ENCODE results near the gene ACBD3. TPM values are rescaled to one million over a fixed set of nuclear protein-coding genes. Genes with fewer than 3 reads are reported as not detected.
A peak's percentile ranks its signal among the peaks of the same experiment; 100 is the strongest.

The ACBD3 gene
- total RNA-seq (2014; rRNA removed; shearing (Covaris generic)) = 41.6 and 48.8 TPM in 2 replicates

GRCh38 chr1:226186124-226187018, at the start of gene ACBD3:
Gene ACBD3, minus strand, starts transcription at chr1:226186741. Its CDS starts 66 bp downstream, at chr1:226186675.
- Histone ChIP-seq H3K4me3 (peak within 1 kb of the TSS; percentile 97), H3K36me3 (peaks cover 20% of the 10 kb centered on the region), H3K4me1 (peaks cover 4% of the 10 kb centered on the region), H3K27ac (peak within 1 kb of the TSS; percentile 74), H3K27me3 (no peaks in the 10 kb centered on the region), H3K9me3 (replicated peaks) (no peaks in the 10 kb centered on the region)
- peak; percentile 94 to 95 for DNase-seq

GRCh38 chr1:226233806-226234205, 47.3 kb upstream of the ACBD3 start:
- Histone ChIP-seq H3K27ac (no peak overlapping the region), H3K4me3 (no peak overlapping the region), H3K36me3 (peaks cover 53% of the 10 kb centered on the region), H3K4me1 (no peaks in the 10 kb centered on the region), H3K27me3 (no peaks in the 10 kb centered on the region), H3K9me3 (replicated peaks) (no peaks in the 10 kb centered on the region)
- no peak for DNase-seq

- Histone ChIP-seq H3K4me3 (no peak overlapping the region), H3K27ac (no peak overlapping the region), H3K27me3 (no peaks in the 10 kb centered on the region)
Measured at GRCh38 chr1:226233293-226233692, 46.8 kb upstream of the ACBD3 start.

GRCh38 chr1:226226601-226227000, 40.1 kb upstream of the ACBD3 start:
- Histone ChIP-seq H3K27me3 (no peaks in the 10 kb centered on the region), H3K4me1 (no peaks in the 10 kb centered on the region), H3K36me3 (peaks cover 20% of the 10 kb centered on the region), H3K27ac (no peak overlapping the region), H3K9me3 (replicated peaks) (no peaks in the 10 kb centered on the region), H3K4me3 (no peak overlapping the region)
- no peak for DNase-seq

More at GRCh38 chr1:226233293-226233692, 46.8 kb upstream of the ACBD3 start:
- no peaks in the 10 kb centered on the region for H3K9me3 ChIP-seq (replicated peaks)
- H3K36me3 ChIP-seq = peaks cover 51% of the 10 kb centered on the region
- DNase-seq = no peak
- H3K4me1 ChIP-seq = no peaks in the 10 kb centered on the region

- no peak for DNase-seq
- no peaks in the 10 kb centered on the region for H3K9me3 ChIP-seq (replicated peaks)
- H3K27me3 ChIP-seq = no peaks in the 10 kb centered on the region
- peaks cover 4% of the 10 kb centered on the region; the same call in 1 of the 2 replicates for H3K36me3 ChIP-seq
- H3K4me3 ChIP-seq = no peak overlapping the region
- H3K4me1 ChIP-seq = no peaks in the 10 kb centered on the region
- no peak overlapping the region for H3K27ac ChIP-seq
Measured at GRCh38 chr1:226223786-226224244, 37.3 kb upstream of the ACBD3 start.

GRCh38 chr1:226223157-226223785, 36.7 kb upstream of the ACBD3 start, which contains the start of gene MIXL1:
Gene MIXL1, plus strand, starts transcription at chr1:226223664. Its CDS starts 18 bp downstream, at chr1:226223682.
- H3K4me1 ChIP-seq = no peaks in the 10 kb centered on the region
- H3K4me3 ChIP-seq = no peak within 1 kb of the TSS
- no peak for DNase-seq
- H3K9me3 ChIP-seq (replicated peaks) = no peaks in the 10 kb centered on the region
- peaks cover 4% of the 10 kb centered on the region; the same call in 1 of the 2 replicates for H3K36me3 ChIP-seq
- no peaks in the 10 kb centered on the region for H3K27me3 ChIP-seq
- no peak within 1 kb of the TSS for H3K27ac ChIP-seq

GRCh38 chr1:226222686-226223085, 36.1 kb upstream of the ACBD3 start:
- no peak overlapping the region for H3K4me3 ChIP-seq
- no peaks in the 10 kb centered on the region for H3K27me3 ChIP-seq
- no peak overlapping the region for H3K27ac ChIP-seq
- no peaks in the 10 kb centered on the region for H3K4me1 ChIP-seq
- no peak for DNase-seq
- no peaks in the 10 kb centered on the region for H3K9me3 ChIP-seq (replicated peaks)
- peaks cover 4% of the 10 kb centered on the region; the same call in 1 of the 2 replicates for H3K36me3 ChIP-seq

GRCh38 chr1:226220473-226221189, 34.1 kb upstream of the ACBD3 start:
- Histone ChIP-seq H3K27me3 (no peaks in the 10 kb centered on the region), H3K9me3 (replicated peaks) (no peaks in the 10 kb centered on the region), H3K27ac (no peak overlapping the region), H3K4me1 (peaks cover 3% of the 10 kb centered on the region), H3K4me3 (no peak overlapping the region), H3K36me3 (0 out of 2 replicates have a peak, but pooled peaks cover 4% of the 10 kb centered on the region)
- no peak for DNase-seq

- Histone ChIP-seq H3K9me3 (replicated peaks) (no peaks in the 10 kb centered on the region), H3K4me3 (no peak overlapping the region)
- DNase-seq = no peak
Measured at GRCh38 chr1:226217273-226217672, 30.7 kb upstream of the ACBD3 start.

GRCh38 chr1:226216056-226216455, 29.5 kb upstream of the ACBD3 start:
- Histone ChIP-seq H3K4me3 (no peak overlapping the region), H3K9me3 (replicated peaks) (no peaks in the 10 kb centered on the region), H3K36me3 (no peaks in the 10 kb centered on the region), H3K4me1 (peaks cover 17% of the 10 kb centered on the region), H3K27me3 (no peaks in the 10 kb centered on the region), H3K27ac (no peak overlapping the region)
- no peak for DNase-seq

More at GRCh38 chr1:226217273-226217672, 30.7 kb upstream of the ACBD3 start:
- no peaks in the 10 kb centered on the region for H3K36me3 ChIP-seq
- peaks cover 17% of the 10 kb centered on the region for H3K4me1 ChIP-seq
- no peaks in the 10 kb centered on the region for H3K27me3 ChIP-seq
- no peak overlapping the region for H3K27ac ChIP-seq

- H3K9me3 ChIP-seq (replicated peaks) = no peaks in the 10 kb centered on the region
- H3K36me3 ChIP-seq = no peaks in the 10 kb centered on the region
- peak; percentile 47 to 58 for DNase-seq
- H3K4me1 ChIP-seq = peaks cover 18% of the 10 kb centered on the region
- no peaks in the 10 kb centered on the region for H3K27me3 ChIP-seq
- no peak overlapping the region for H3K27ac ChIP-seq
- H3K4me3 ChIP-seq = no peak overlapping the region
Measured at GRCh38 chr1:226215239-226215638, 28.7 kb upstream of the ACBD3 start.

GRCh38 chr1:226212545-226212944, 26.0 kb upstream of the ACBD3 start:
- H3K36me3 ChIP-seq = no peaks in the 10 kb centered on the region
- H3K4me3 ChIP-seq = no peak overlapping the region
- no peaks in the 10 kb centered on the region for H3K9me3 ChIP-seq (replicated peaks)
- H3K27me3 ChIP-seq = no peaks in the 10 kb centered on the region
- H3K4me1 ChIP-seq = peaks cover 30% of the 10 kb centered on the region
- no peak for DNase-seq
- H3K27ac ChIP-seq = no peak overlapping the region

- no peaks in the 10 kb centered on the region for H3K36me3 ChIP-seq
- DNase-seq = no peak
- no peak overlapping the region for H3K4me3 ChIP-seq
- no peaks in the 10 kb centered on the region for H3K9me3 ChIP-seq (replicated peaks)
- H3K27me3 ChIP-seq = no peaks in the 10 kb centered on the region
- H3K27ac ChIP-seq = no peak overlapping the region
- H3K4me1 ChIP-seq = peaks cover 30% of the 10 kb centered on the region
Measured at GRCh38 chr1:226211181-226211821, 24.8 kb upstream of the ACBD3 start.

GRCh38 chr1:226210571-226211176, 24.1 kb upstream of the ACBD3 start:
- H3K4me1 ChIP-seq = peaks cover 27% of the 10 kb centered on the region
- H3K27me3 ChIP-seq = no peaks in the 10 kb centered on the region
- no peak overlapping the region for H3K27ac ChIP-seq
- no peak for DNase-seq
- H3K9me3 ChIP-seq (replicated peaks) = no peaks in the 10 kb centered on the region
- H3K4me3 ChIP-seq = no peak overlapping the region
- H3K36me3 ChIP-seq = no peaks in the 10 kb centered on the region
